HepG2 (cell line): ENCODE results near the gene DCAF4. TPM values are rescaled to one million over a fixed set of nuclear protein-coding genes. Genes with fewer than 3 reads are reported as not detected.

ENCODE experiments used
- ATAC-seq: fragments of 200-7000 bp; cut with Tn5 transposase; 3 replicates; pipeline ENCODE4 v1.9.1; 2020; ENCODE audit warnings: mild to moderate bottlenecking, moderate library complexity
- Bru-seq: library from RNA; stranded (reverse); fragments of 400-500 nt; gene quantifications from one replicate; lab custom pipeline; 2021; lab: Mats Ljungman, UMichigan
- BruChase-seq, 2 experiments: library from RNA; stranded (reverse); fragments of 400-500 nt; gene quantifications; one replicate each; lab custom pipeline; 2021; lab: Mats Ljungman, UMichigan
- BruUV-seq: library from RNA; stranded (reverse); fragments of 400-500 nt; replicated peaks from 2 replicates; lab custom pipeline; 2021; lab: Mats Ljungman, UMichigan
- CTCF ChIA-PET: fragments of 300-600 bp; formaldehyde crosslinking; extraction: SDS; loops from one replicate; lab custom pipeline; 2021; ENCODE audit warnings: low total read pairs, inconsistent platforms, low intra/inter-chr PET ratio; lab: Yijun Ruan, JAX
- POLR2A ChIA-PET: fragments of 350-600 bp; sonication (Branson Sonifier 250); formaldehyde crosslinking; loops from one replicate; lab custom pipeline; 2020; ENCODE audit warnings: antibody characterized with exemption, inconsistent platforms; lab: Yijun Ruan, JAX
- DNase-seq: peaks from one replicate; pipeline ENCODE4 v3.0.0-alpha.2; 2015; ENCODE audit warnings: low spot score
- FAIRE-seq: peaks from 3 replicates; lab custom pipeline; 2011; peaks lifted over from hg19 to GRCh38; lab: Jason Lieb, UNC
- H2AFZ ChIP-seq: one replicate; pipeline ENCODE4 v1.6.1; 2011; ENCODE audit warnings: low read length, inconsistent platforms
- H3K27ac ChIP-seq: fragments of 300-600 bp; 3 replicates; pipeline ENCODE4 v1.8.0; 2011; ENCODE audit warnings: mixed run types, mild to moderate bottlenecking, mixed read lengths, low read length, inconsistent platforms; ENCODE audit not compliant: insufficient read depth; ENCODE audit errors: extremely low read length
- H3K27me3 ChIP-seq, 2 experiments: fragments of 200-600 bp in 1 of 2; 2 replicates in 1 of 2; 3 replicates in 1 of 2; pipeline versions ENCODE4 v1.6.0 to v1.8.0; 2011; ENCODE audit warnings: low read length in 2 of 2, mild to moderate bottlenecking in 2 of 2, moderate library complexity in 2 of 2, inconsistent platforms in 1 of 2; ENCODE audit not compliant: insufficient read depth in 2 of 2, control insufficient read depth in 1 of 2
- H3K36me3 ChIP-seq, 2 experiments: fragments of 200-600 bp in 1 of 2; replicated peaks in 1 of 2; 2 replicates in 1 of 2; 3 replicates in 1 of 2; pipeline versions ENCODE4 v1.5.1 to v1.8.0; 2011; ENCODE audit warnings: low read length in 2 of 2, inconsistent platforms in 1 of 2; ENCODE audit not compliant: insufficient read depth in 2 of 2, control insufficient read depth in 1 of 2
- H3K4me1 ChIP-seq: 2 replicates; pipeline ENCODE4 v1.5.1; 2012; ENCODE audit warnings: low read length, inconsistent platforms; ENCODE audit not compliant: insufficient read depth
- H3K4me2 ChIP-seq: 2 replicates; pipeline ENCODE4 v1.6.0; 2011; ENCODE audit warnings: low read depth, low read length, inconsistent platforms
- H3K4me3 ChIP-seq, 3 experiments: fragments of 200-600 bp in 1 of 3; sonication (generic), shearing (Covaris generic) in 1 of 3; replicated peaks in 1 of 3; 2 replicates each; pipeline ENCODE4 v1.5.1; 2011 to 2016; ENCODE audit warnings: low read length in 3 of 3, inconsistent platforms in 2 of 3, low read depth in 2 of 3, mild to moderate bottlenecking in 2 of 3, control low read depth in 1 of 3, mixed read lengths in 1 of 3; ENCODE audit not compliant: insufficient read depth in 1 of 3
- H3K79me2 ChIP-seq: one replicate; pipeline ENCODE4 v1.6.1; 2011; ENCODE audit warnings: low read length, inconsistent platforms; ENCODE audit not compliant: insufficient read depth
- H3K9ac ChIP-seq: 2 replicates; pipeline ENCODE4 v1.6.0; 2011; ENCODE audit warnings: mild to moderate bottlenecking, low read depth, low read length, inconsistent platforms; ENCODE audit not compliant: insufficient read depth
- H3K9me3 ChIP-seq: 2 replicates; pipeline ENCODE4 v1.5.1; 2012; ENCODE audit warnings: mild to moderate bottlenecking, low read length
- H4K20me1 ChIP-seq: 2 replicates; pipeline ENCODE4 v1.6.0; 2011; ENCODE audit warnings: inconsistent platforms, mild to moderate bottlenecking, low read length, moderate library complexity; ENCODE audit not compliant: insufficient read depth
- ATM ChIP-seq: fragments of 450-650 bp; IDR thresholded peaks from 2 replicates; pipeline ENCODE4 v1.7.1; 2017; ENCODE audit warnings: mild to moderate bottlenecking, borderline replicate concordance
- IRF2 ChIP-seq: IDR thresholded peaks from 2 replicates; pipeline ENCODE4 v1.6.1; 2018; ENCODE audit warnings: missing genetic modification reagents, missing compliant biosample characterization
- IRF9 ChIP-seq: sonication (generic); formaldehyde crosslinking; IDR thresholded peaks from 2 replicates; pipeline ENCODE4 v1.8.0; 2022; ENCODE audit warnings: missing genetic modification reagents, mild to moderate bottlenecking, borderline replicate concordance
- KLF16 ChIP-seq, 2 experiments: sonication (generic) in 1 of 2; formaldehyde crosslinking in 1 of 2; IDR thresholded peaks; 2 replicates each; pipeline versions ENCODE4 v1.6.1 to v1.8.0; 2016 to 2023; ENCODE audit warnings: missing genetic modification reagents in 2 of 2, missing compliant biosample characterization in 1 of 2
- ZBTB20 ChIP-seq: sonication (generic); formaldehyde crosslinking; IDR thresholded peaks from 2 replicates; pipeline ENCODE4 v1.8.1; 2023; ENCODE audit warnings: missing genetic modification reagents, low read depth, mild to moderate bottlenecking, borderline replicate concordance
- ZNF550 ChIP-seq: sonication (generic); formaldehyde crosslinking; IDR thresholded peaks from 2 replicates; pipeline ENCODE4 v1.4.0; 2020; ENCODE audit warnings: mild to moderate bottlenecking, missing genetic modification reagents, borderline replicate concordance
- ZNF605 ChIP-seq: sonication (generic); formaldehyde crosslinking; IDR thresholded peaks from 2 replicates; pipeline ENCODE4 v1.8.0; 2022; ENCODE audit warnings: mild to moderate bottlenecking, missing genetic modification reagents
- WGBS: methylation state at CpG from one replicate; pipeline ENCODE4 v1.1.6; 2017; ENCODE audit warnings: low lambda C conversion rate; 5-methylcytosine and 5-hydroxymethylcytosine counted together
- in situ Hi-C: cut with HindIII; loops from 2 replicates; pipeline ENCODE4 v1.10.0; 2017; ENCODE audit warnings: low pct_unique_long_range_greater_than_20kb; ENCODE audit not compliant: extremely low pct_ligation_motif_present
- intact Hi-C: fragments of 100-400 bp; cut with micrococcal nuclease; formaldehyde crosslinking; loops from one replicate; pipeline ENCODE4 v1.10.0; 2022; ENCODE audit not compliant: unreplicated experiment
- long read RNA-seq, 2 experiments: library from RNA in 1 of 2; library from polyadenylated mRNA in 1 of 2; stranded (forward) in 1 of 2; unstranded in 1 of 2; transcript quantifications; one replicate each; pipeline ENCODE4 v2.0.0, GENCODE V29; 2019 to 2022
- polyA minus RNA-seq, 3 experiments: library from RNA; depleted of rRNA, polyadenylated mRNA; stranded (reverse); fragments of >200 nt; gene quantifications; 2 replicates each; pipeline ENCODE4 v1.2.3, GENCODE V29; 2011; ENCODE audit warnings: low replicate concordance in 1 of 3
- polyA plus RNA-seq, 8 experiments: library from polyadenylated mRNA; depleted of rRNA in 3 of 8; stranded (reverse) in 7 of 8; unstranded in 1 of 8; fragments of >200 nt; fragmentation: Illumina TruSeq in 4 of 8; extraction: Trizol in 4 of 8; gene quantifications; 2 replicates each; pipeline versions ENCODE4 v1.2.1 to v1.2.3, GENCODE V29; 2011 to 2016; ENCODE audit warnings: low read depth in 4 of 8, missing spikeins in 1 of 8, mixed read lengths in 1 of 8; ENCODE audit not compliant: insufficient read depth in 1 of 8
- total RNA-seq, 5 experiments: library from RNA; depleted of rRNA; stranded (reverse); fragments of >200 nt; fragmentation: Illumina TruSeq; extraction: Trizol; gene quantifications; 2 replicates each; pipeline ENCODE4 v1.2.3, GENCODE V29; 2016; ENCODE audit warnings: low read depth in 1 of 5
- TF ChIP-seq, protein P1 (sequence below): sonication (generic); formaldehyde crosslinking; IDR thresholded peaks from 2 replicates; pipeline ENCODE4 v1.5.1; 2020; ENCODE audit warnings: missing genetic modification reagents, mild to moderate bottlenecking, borderline replicate concordance
- TF ChIP-seq, protein P2 (sequence below): sonication (generic); formaldehyde crosslinking; IDR thresholded peaks from 2 replicates; pipeline ENCODE4 v1.9.0; 2022; ENCODE audit warnings: low read depth, missing genetic modification reagents
- TF ChIP-seq, protein P3 (sequence below): sonication (generic); formaldehyde crosslinking; IDR thresholded peaks from 2 replicates; pipeline ENCODE4 v1.8.1; 2023; ENCODE audit warnings: mild to moderate bottlenecking, moderate library complexity, missing genetic modification reagents

Gene DCAF4
- 17.3 and 18.8 TPM in 2 replicates for total RNA-seq (2016; rRNA removed; fragmentation: Illumina TruSeq; extraction: Trizol)
- total RNA-seq (2016; cell fraction: cytosol; rRNA removed; fragmentation: Illumina TruSeq; extraction: Trizol; ENCODE audit: low read depth), result 3.9 and 4.3 TPM in 2 replicates
- 19.7 and 20.3 TPM in 2 replicates for total RNA-seq (2016; cell fraction: insoluble cytoplasmic fraction; rRNA removed; fragmentation: Illumina TruSeq; extraction: Trizol)
- 5.0 and 5.4 TPM in 2 replicates for total RNA-seq (2016; cell fraction: membrane; rRNA removed; fragmentation: Illumina TruSeq; extraction: Trizol)
- total RNA-seq (2016; cell fraction: nucleus; rRNA removed; fragmentation: Illumina TruSeq; extraction: Trizol), result 20.4 and 27.6 TPM in 2 replicates
- 21.1 and 25.6 TPM in 2 replicates for polyA plus RNA-seq (2011; rRNA removed)
- 15.1 and 22.4 TPM in 2 replicates for polyA plus RNA-seq (2011; cell fraction: cytosol; rRNA removed)
- polyA plus RNA-seq (2011; cell fraction: nucleus; rRNA removed), result 71.7 and 82.4 TPM in 2 replicates
- 16.5 and 19.5 TPM in 2 replicates for polyA plus RNA-seq (2012)
- polyA plus RNA-seq (2016; cell fraction: cytosol; fragmentation: Illumina TruSeq; extraction: Trizol; ENCODE audit: low read depth), result 1.7 and 2.2 TPM in 2 replicates
- 18.3 and 21.3 TPM in 2 replicates for polyA plus RNA-seq (2016; cell fraction: insoluble cytoplasmic fraction; fragmentation: Illumina TruSeq; extraction: Trizol; ENCODE audit: low read depth)
- 3.5 and 3.9 TPM in 2 replicates for polyA plus RNA-seq (2016; cell fraction: membrane; fragmentation: Illumina TruSeq; extraction: Trizol; ENCODE audit: low read depth)
- 26.1 and 30.0 TPM in 2 replicates for polyA plus RNA-seq (2016; cell fraction: nucleus; fragmentation: Illumina TruSeq; extraction: Trizol; ENCODE audit: insufficient read depth, low read depth)
- 21.6 and 30.7 TPM in 2 replicates for polyA minus RNA-seq (2011; rRNA and poly(A)+ RNA removed; ENCODE audit: low replicate concordance)
- 6.5 and 8.3 TPM in 2 replicates for polyA minus RNA-seq (2011; cell fraction: cytosol; rRNA and poly(A)+ RNA removed)
- 54.1 and 63.2 TPM in 2 replicates for polyA minus RNA-seq (2011; cell fraction: nucleus; rRNA and poly(A)+ RNA removed)
- Bru-seq, nascent RNA, result percentile 70 among the genes with signal in this experiment
- BruChase-seq, experiment 1, labeled RNA remaining after a 6-hour chase, result percentile 75 among the genes with signal in this experiment
- percentile 70 among the genes with signal in this experiment for BruChase-seq, experiment 2, labeled RNA remaining after a 2-hour chase
- long read RNA-seq, experiment 1, transcript DCAF4-202 (14 exons, 2,024 nt), result major isoform, 8 of 19 reads
- long read RNA-seq, experiment 1, partial matches to known transcripts, result 2 of 19 reads
- long read RNA-seq, experiment 1, other reads (novel, unspliced or antisense), result 9 of 19 reads
- long read RNA-seq, experiment 2, partial matches to known transcripts, result 9 of 25 reads
- long read RNA-seq, experiment 2, other reads (novel, unspliced or antisense), result 16 of 25 reads

- ATAC-seq, result peak; percentile 95
- FAIRE-seq, result peak; percentile 84
- 3% methylated on average over 23 of the region's 59 CpGs for WGBS
- Histone ChIP-seq H3K4me1 (peaks cover 18% of the 10 kb centered on the region), H4K20me1 (no peaks in the 10 kb centered on the region), H3K27me3 (no peaks in the 10 kb centered on the region; a peak in 1 of 5 replicates), H2AFZ (peak within 1 kb of the TSS; percentile 82), H3K4me2 (peak within 1 kb of the TSS; percentile 100), H3K36me3 (no peaks in the 10 kb centered on the region), H3K79me2 (peaks cover 21% of the 10 kb centered on the region), H3K27ac (peak within 1 kb of the TSS; percentile 80), H3K9ac (peak within 1 kb of the TSS; percentile 83), H3K4me3 (peak within 1 kb of the TSS; percentile 80 to 98 (median 91)), H3K9me3 (no peaks in the 10 kb centered on the region)
- TSS peak; percentile 56 for BruUV-seq
- ChIA-PET POLR2A (interaction anchor here (1.4 to 1.8 kb wide), 2 partner anchors 32 to 37 kb away, joined by 4 to 5 read pairs; partner anchors contain the start of gene DPF3), CTCF (no interaction called here)
- DNase-seq, result peak; percentile 98
- in situ Hi-C loops, result no loop called here
- intact Hi-C loops, result no loop called here
- TF ChIP-seq, protein P1, sequence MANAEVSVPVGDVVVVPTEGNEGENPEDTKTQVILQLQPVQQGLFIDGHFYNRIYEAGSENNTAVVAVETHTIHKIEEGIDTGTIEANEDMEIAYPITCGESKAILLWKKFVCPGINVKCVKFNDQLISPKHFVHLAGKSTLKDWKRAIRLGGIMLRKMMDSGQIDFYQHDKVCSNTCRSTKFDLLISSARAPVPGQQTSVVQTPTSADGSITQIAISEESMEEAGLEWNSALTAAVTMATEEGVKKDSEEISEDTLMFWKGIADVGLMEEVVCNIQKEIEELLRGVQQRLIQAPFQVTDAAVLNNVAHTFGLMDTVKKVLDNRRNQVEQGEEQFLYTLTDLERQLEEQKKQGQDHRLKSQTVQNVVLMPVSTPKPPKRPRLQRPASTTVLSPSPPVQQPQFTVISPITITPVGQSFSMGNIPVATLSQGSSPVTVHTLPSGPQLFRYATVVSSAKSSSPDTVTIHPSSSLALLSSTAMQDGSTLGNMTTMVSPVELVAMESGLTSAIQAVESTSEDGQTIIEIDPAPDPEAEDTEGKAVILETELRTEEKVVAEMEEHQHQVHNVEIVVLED, result peak; percentile 65; the same call in 1 of the 2 replicates
- TF ChIP-seq, protein P2, sequence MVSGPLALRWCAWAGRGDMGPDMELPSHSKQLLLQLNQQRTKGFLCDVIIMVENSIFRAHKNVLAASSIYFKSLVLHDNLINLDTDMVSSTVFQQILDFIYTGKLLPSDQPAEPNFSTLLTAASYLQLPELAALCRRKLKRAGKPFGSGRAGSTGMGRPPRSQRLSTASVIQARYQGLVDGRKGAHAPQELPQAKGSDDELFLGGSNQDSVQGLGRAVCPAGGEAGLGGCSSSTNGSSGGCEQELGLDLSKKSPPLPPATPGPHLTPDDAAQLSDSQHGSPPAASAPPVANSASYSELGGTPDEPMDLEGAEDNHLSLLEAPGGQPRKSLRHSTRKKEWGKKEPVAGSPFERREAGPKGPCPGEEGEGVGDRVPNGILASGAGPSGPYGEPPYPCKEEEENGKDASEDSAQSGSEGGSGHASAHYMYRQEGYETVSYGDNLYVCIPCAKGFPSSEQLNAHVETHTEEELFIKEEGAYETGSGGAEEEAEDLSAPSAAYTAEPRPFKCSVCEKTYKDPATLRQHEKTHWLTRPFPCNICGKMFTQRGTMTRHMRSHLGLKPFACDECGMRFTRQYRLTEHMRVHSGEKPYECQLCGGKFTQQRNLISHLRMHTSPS (CRISPR knock-in tag), result no peak
- TF ChIP-seq IRF9 (CRISPR knock-in tag) (peak; percentile 70; the same call in 1 of the 2 replicates), ZBTB20 (CRISPR knock-in tag) (no peak), IRF2 (CRISPR knock-in tag) (no peak), ATM (no peak), KLF16 (CRISPR knock-in tag; IDR thresholded peaks at IDR 0.05) (peak in 1 of 2 experiments; percentile 45; a peak in 1 of 4 replicates), ZNF550 (CRISPR knock-in tag) (0 out of 2 replicates have a peak, but pooled peaks have one; percentile 41), ZNF605 (CRISPR knock-in tag) (0 out of 2 replicates have a peak, but pooled peaks have one; percentile 25)
- TF ChIP-seq, protein P3, sequence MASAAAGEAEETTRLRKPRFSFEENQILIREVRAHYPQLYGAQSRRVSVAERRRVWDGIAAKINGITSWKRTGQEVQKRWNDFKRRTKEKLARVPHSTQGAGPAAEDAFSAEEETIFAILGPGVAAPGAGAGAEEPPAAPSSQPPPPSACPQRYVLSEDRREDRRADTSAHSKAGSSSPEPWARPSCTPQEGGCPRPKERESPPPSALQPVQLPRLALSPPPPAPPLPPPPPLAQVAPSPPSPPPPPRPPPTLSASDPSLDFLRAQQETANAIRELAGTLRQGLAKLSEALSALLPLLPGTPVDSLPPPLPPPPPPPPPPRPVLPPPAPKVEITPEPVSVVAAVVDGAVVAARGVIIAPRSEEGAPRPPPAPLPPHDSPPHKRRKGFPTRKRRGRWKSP (CRISPR knock-in tag), result peak; percentile 27; the same call in 1 of the 2 replicates
Observed at GRCh38 chr14:72926292-72927028, at the start of gene DCAF4. DCAF4 (plus strand) TSS chr14:72926464; CDS start chr14:72937979, 11,515 bp downstream.
